HG03432 (cell line): ENCODE data around the gene PRSS2.

Experiments
- ATAC-seq: cut with Tn5 transposase; IDR thresholded peaks from one replicate; pipeline ENCODE4 v1.9.1; 2021; ENCODE audit warnings: mild to moderate bottlenecking, moderate library complexity; ENCODE audit not compliant: unreplicated experiment

The PRSS2 gene

DNA sequence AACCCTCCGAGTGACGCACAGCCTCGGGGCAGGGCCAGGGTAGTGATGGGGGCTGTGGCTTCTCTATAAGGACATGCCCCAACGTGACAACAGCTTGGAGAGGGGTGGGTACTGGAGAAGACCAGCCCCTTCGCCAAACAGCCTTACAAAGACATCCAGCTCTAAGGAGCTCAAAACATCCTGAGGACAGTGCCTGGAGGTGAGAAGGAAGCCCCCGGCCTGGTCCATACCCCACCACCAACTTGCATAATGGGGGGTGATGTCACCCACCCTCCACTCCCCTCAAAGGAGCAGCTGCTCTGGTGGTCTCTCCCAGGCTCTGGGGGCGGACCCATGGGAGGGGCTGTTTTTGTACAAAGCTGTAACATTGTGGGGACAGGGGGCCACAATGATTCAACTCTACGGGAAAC, 15.1 kb downstream of the PRSS2 start:
- ATAC-seq, result no peak

DNA sequence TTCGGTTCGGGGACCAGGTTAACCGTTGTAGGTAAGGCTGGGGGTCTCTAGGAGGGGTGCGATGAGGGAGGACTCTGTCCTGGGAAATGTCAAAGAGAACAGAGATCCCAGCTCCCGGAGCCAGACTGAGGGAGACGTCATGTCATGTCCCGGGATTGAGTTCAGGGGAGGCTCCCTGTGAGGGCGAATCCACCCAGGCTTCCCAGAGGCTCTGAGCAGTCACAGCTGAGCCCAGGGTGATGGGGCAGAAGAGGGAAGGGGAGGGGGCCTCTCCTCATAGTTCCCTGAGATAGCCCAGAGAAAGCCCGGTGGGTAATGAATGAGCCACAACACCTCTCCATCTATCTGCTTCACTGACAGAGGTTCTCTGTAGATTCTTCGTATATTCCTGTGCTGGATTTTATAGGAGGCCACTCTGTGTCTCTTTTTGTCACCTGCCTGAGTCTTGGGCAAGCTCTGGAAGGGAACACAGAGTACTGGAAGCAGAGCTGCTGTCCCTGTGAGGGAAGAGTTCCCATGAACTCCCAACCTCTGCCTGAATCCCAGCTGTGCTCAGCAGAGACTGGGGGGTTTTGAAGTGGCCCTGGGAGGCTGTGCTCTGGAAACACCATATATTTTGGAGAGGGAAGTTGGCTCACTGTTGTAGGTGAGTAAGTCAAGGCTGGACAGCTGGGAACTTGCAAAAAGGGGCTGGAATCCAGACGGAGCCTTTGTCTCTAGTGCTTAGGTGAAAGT, 16.4 kb downstream of the PRSS2 start:
- ATAC-seq, result no peak

DNA sequence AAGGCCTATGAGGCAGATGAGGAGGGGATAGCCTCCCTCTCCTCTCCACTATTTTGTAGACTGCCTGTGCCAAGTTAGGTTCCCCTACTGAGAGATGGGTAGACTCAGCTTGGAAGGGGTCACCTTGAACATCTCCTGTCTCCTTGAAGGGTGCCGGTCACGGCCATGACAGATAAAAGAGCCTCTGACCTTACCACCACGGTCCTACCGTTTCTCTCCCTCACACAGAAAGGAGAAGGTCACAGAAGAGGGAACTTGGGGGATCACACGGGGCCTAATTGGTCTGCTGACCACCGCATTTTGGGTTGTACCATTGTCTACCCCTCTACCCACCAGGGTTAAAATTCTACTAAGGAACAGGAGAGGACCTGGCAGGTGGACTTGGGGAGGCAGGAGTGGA, 17.0 kb downstream of the PRSS2 start:
- no peak for ATAC-seq

DNA sequence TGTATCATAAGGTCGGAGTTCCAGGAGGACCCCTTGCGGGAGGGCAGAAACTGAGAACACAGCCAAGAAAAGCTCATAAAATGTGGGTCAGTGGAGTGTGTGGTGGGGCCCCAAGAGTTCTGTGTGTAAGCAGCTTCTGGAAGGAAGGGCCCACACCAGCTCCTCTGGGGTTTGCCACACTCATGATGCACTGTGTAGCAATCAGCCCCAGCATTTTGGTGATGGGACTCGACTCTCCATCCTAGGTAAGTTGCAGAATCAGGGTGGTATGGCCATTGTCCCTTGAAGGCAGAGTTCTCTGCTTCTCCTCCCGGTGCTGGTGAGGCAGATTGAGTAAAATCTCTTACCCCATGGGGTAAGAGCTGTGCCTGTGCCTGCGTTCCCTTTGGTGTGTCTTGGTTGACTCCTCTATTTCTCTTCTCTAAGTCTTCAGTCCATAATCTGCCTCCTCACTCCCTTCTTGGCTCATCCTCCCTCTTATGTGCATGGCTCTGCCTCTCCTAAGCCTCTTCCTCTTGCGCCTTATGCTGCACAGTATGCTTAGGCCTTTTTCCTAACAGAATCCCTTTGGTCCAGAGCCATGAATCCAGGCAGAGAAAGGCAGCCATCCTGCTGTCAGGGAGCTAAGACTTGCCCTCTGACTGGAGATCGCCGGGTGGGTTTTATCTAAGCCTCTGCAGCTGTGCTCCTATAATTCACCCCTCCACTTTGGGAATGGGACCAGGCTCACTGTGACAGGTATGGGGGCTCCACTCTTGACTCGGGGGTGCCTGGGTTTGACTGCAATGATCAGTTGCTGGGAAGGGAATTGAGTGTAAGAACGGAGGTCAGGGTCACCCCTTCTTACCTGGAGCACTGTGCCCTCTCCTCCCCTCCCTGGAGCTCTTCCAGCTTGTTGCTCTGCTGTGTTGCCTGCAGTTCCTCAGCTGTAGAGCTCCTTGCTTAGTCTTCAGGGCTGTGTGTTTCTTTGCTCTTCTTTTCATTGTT, 17.8 kb downstream of the PRSS2 start:
- no peak for ATAC-seq

DNA sequence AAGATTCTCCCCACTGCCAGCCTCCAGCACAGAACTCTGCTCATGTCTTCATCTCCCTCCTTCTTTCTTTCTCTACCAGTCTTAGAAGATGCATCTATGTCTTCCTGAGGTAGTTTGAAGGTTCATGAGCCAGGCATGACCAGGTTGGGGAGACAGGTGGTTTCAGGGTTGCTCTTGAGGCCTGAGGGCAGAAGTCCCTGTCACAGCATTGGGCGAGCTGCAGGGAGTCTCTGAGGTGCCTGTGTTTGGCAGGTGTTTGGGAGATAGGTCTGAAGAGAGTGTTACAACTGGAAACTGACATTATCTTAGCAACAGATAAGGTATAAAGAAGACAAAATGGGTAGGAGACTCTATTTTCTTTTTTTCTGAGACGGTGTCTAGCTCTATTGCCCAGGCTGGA, 18.7 kb downstream of the PRSS2 start:
- ATAC-seq, result no peak

DNA sequence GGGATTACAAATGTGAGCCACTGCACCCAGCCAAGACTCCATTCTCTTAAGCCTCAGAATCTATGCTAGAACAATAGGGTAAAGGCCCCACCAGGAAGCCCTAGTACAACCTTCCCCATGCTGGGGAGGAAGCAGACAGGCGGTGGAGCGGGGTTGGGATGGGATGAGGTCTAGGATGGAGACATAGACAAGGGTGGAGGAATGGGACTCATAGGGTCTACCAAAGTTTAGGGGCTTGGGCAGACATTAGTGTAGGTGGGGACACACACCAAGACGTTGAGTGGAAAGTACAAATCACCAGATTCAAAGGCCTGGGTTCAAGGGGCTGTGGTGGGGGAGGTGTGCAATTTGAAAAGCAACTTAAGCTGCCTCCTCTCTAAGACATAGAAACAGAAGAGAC, 19.3 kb downstream of the PRSS2 start:
- ATAC-seq, result no peak

DNA sequence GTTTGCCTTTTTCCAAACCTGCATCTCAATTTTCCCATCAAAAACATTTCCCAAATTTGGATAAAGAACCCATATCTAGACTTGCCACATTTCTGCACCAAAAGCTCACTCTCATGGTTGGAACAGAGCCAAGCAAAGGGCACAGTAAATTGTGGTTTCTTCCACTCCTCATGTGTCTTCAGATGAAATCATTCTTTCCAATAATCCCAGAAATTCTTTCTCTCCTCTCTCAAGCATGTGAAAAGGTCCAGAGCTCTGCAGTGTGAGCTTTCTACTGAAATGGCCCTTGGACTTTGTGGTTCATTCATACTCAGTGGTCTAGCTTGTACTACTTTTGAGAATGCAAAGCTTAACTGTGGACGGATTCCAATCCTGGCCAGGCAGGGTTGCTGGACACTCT, 19.8 kb downstream of the PRSS2 start:
- ATAC-seq, result no peak

DNA sequence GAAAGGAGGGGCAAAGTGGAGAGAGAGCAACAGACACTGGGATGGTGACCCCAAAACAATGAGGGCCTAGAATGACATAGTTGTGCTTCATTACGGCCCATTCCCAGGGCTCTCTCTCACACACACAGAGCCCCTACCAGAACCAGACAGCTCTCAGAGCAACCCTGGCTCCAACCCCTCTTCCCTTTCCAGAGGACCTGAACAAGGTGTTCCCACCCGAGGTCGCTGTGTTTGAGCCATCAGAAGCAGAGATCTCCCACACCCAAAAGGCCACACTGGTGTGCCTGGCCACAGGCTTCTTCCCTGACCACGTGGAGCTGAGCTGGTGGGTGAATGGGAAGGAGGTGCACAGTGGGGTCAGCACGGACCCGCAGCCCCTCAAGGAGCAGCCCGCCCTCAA, 20.7 kb downstream of the PRSS2 start:
- no peak for ATAC-seq

DNA sequence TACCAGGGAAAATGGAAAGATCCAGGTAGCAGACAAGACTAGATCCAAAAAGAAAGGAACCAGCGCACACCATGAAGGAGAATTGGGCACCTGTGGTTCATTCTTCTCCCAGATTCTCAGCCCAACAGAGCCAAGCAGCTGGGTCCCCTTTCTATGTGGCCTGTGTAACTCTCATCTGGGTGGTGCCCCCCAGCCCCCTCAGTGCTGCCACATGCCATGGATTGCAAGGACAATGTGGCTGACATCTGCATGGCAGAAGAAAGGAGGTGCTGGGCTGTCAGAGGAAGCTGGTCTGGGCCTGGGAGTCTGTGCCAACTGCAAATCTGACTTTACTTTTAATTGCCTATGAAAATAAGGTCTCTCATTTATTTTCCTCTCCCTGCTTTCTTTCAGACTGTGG, 21.4 kb downstream of the PRSS2 start:
- ATAC-seq, result no peak

DNA sequence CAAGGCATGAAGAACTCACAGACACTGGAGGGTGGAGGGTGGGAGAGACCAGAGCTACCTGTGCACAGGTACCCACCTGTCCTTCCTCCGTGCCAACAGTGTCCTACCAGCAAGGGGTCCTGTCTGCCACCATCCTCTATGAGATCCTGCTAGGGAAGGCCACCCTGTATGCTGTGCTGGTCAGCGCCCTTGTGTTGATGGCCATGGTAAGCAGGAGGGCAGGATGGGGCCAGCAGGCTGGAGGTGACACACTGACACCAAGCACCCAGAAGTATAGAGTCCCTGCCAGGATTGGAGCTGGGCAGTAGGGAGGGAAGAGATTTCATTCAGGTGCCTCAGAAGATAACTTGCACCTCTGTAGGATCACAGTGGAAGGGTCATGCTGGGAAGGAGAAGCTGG, 21.8 kb downstream of the PRSS2 start:
- no peak for ATAC-seq

DNA sequence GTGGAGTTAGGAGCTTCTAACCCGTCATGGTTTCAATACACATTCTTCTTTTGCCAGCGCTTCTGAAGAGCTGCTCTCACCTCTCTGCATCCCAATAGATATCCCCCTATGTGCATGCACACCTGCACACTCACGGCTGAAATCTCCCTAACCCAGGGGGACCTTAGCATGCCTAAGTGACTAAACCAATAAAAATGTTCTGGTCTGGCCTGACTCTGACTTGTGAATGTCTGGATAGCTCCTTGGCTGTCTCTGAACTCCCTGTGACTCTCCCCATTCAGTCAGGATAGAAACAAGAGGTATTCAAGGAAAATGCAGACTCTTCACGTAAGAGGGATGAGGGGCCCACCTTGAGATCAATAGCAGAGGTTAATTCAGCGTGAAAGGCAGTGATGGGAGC, 22.4 kb downstream of the PRSS2 start:
- ATAC-seq, result no peak

DNA sequence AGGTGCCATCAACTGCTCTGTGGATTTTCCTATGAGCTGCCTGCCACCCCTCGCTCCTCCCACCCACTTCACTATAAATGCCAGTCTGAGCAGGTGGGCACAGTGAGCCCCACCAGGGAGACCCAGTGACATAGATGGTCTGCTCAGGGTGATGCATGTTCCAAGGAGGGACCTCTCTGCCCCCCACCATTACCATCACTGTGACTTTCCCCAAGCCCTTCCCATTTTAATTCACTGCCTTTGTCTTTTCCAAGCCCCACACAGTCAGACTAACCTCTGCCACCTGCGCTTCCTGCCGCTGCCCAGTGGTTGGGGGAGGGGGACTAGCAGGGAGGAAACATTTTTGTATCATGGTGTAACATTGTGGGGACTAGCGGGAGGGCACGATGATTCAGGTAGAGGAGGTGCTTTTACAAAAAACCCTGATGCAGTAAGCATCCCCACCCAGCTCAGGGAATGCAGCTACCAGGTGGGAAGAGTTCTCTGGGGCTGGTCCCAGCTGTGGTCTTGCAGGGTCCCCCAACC, 24.6 kb downstream of the PRSS2 start:
- ATAC-seq, result no peak

DNA sequence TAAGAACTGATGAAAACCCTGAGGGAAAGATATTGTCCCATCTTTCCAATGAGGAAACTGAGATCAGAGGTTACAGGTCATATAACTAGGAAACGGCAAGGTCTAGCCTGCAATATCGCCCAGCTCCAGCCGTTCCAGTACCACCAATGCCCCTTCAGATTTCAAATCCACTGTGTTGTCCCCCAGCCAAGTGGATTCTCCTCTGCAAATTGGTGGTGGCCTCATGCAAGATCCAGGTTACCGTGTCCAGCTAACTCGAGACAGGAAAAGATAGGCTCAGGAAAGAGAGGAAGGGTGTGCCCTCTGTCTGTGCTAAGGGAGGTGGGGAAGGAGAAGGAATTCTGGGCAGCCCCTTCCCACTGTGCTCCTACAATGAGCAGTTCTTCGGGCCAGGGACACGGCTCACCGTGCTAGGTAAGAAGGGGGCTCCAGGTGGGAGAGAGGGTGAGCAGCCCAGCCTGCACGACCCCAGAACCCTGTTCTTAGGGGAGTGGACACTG, 25.3 kb downstream of the PRSS2 start:
- no peak for ATAC-seq

DNA sequence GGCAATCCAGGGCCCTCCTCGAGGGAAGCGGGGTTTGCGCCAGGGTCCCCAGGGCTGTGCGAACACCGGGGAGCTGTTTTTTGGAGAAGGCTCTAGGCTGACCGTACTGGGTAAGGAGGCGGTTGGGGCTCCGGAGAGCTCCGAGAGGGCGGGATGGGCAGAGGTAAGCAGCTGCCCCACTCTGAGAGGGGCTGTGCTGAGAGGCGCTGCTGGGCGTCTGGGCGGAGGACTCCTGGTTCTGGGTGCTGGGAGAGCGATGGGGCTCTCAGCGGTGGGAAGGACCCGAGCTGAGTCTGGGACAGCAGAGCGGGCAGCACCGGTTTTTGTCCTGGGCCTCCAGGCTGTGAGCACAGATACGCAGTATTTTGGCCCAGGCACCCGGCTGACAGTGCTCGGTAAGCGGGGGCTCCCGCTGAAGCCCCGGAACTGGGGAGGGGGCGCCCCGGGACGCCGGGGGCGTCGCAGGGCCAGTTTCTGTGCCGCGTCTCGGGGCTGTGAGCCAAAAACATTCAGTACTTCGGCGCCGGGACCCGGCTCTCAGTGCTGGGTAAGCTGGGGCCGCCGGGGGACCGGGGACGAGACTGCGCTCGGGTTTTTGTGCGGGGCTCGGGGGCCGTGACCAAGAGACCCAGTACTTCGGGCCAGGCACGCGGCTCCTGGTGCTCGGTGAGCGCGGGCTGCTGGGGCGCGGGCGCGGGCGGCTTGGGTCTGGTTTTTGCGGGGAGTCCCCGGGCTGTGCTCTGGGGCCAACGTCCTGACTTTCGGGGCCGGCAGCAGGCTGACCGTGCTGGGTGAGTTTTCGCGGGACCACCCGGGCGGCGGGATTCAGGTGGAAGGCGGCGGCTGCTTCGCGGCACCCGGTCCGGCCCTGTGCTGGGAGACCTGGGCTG, 26.0 kb downstream of the PRSS2 start:
- peak; percentile 56 for ATAC-seq

DNA sequence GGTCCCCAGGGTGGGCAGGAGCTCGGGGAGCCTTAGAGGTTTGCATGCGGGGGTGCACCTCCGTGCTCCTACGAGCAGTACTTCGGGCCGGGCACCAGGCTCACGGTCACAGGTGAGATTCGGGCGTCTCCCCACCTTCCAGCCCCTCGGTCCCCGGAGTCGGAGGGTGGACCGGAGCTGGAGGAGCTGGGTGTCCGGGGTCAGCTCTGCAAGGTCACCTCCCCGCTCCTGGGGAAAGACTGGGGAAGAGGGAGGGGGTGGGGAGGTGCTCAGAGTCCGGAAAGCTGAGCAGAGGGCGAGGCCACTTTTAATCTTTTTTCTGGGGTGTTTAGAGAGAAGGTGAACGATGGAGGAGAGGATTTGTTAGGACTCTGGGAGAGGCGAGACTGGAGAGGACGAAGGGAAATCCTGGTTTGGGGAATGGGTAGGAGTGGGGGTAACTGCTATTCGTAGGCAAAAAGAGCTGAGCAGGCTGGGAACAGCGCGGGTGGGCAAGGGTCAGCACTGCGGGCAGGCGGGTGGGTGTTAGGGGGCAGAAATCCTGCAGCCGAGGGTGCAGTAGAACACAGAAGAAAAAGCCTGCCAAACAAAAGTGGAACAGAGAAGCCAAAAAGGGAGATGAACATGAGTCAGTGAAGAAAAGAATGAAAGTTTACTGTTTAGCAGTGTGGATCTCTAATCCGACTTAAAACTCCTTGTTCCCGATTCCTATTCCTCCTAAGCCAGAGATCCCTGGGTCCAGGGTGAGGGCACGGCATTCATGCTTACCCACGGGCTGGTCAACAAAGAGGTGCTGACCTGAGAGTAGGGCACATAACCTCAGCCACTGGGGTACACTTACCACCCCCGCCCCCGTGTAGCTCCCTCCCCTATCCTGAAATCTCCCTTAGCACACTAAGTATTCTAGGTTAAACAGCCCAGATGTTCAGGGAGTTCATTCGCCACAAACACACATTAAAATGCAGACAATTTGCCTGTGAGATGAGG, 26.9 kb downstream of the PRSS2 start:
- ATAC-seq, result peak; percentile 49

DNA sequence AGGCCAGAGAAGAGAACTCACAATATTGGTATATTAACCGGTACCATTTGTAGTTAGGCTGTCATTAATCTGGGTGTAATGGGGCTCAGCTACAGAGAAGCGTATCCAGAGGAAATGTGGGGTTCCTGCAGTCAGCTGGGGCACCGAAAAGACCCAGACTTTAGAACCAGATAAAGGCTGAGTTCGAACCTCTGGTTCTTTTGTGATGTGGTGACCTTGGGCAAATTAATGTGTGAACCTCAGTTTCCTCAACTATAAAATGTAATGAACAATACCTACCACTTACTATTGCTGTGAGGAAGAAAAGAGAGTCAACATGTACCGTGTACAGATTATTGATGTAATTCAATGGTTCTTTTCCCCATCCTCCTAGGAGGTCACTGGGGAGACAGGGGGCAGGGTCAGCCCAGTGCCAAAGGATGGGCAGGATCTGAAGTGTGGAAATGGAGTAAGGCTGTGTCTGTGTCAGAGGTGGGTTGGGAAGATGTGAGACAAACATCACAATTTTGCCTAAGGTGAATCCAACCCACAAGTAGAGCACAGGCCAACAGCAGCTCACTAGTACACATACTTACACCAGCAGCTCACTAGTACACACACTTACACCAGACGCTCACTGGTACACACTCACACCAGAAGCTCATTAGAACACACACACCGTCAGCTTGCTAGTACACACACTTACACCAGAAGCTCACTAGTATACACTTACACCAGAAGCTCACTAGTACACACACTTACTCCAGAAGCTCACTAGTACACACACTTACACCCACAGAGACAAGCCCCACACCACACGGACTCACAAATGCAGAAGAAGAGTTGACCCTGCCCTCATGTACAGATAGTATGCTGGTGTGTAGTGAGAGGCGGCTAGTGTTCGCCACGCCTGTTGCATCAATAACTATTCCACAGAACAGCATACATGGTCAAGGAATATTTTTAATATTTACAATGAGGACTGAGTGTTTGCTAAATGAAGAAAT, 28.0 kb downstream of the PRSS2 start:
- ATAC-seq, result no peak

DNA sequence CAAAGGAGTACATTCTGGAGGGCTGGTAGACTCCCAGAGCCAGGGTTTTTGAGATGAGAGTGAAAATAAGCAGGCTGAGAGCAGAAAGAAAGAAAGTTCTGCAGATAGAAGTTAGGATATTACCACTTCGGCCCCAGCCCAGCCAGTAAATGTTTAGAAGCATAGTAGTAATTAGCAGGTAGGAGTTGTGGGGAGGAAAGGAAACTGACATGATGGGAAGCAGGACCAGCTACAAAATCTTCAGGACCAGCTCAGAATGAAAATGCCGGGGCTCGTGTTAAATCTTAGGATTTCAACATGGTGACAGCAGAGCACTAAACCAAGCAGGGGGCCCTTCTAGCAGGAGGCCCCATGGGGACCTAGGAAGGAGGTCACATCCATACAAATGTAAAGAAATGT, 28.7 kb downstream of the PRSS2 start:
- no peak for ATAC-seq

DNA sequence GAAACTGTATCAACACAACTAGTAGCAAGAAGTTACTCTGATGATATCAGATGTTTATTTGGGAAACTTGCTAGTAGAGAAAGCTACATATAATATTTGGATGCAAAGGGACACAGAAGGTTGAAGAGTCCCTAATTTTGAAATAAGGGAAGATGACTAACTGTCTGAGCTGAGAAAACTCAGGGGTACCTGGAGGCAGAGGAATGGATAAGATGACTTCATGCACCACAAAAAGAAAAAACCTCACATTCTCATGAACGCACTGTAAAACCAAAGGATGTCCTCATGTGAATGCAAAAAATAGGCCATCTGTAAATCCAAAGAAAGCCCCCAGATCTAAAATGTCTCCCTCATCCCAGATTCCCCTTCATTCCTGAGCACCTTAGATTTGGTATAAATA, 29.3 kb downstream of the PRSS2 start:
- no peak for ATAC-seq
